GM18520 (cell line): Measurements from ENCODE around the gene DRD3.

Experiments
- ATAC-seq: cut with Tn5 transposase; IDR thresholded peaks from one replicate; pipeline ENCODE4 v1.9.1; 2021; ENCODE audit not compliant: unreplicated experiment

The DRD3 gene

GRCh38 chr3:114178770-114179368, at the start of gene DRD3:
DRD3 (minus strand) TSS chr3:114179052; CDS start chr3:114171992, 7,060 bp downstream.
- no peak for ATAC-seq

GRCh38 chr3:114227076-114227475, 48.2 kb upstream of the DRD3 start:
- ATAC-seq, result no peak

- no peak for ATAC-seq
Observed at GRCh38 chr3:114226313-114226712, 47.5 kb upstream of the DRD3 start.

- peak; percentile 64 for ATAC-seq
Observed at GRCh38 chr3:114223143-114223542, 44.3 kb upstream of the DRD3 start.

- no peak for ATAC-seq
Observed at GRCh38 chr3:114221881-114222264, 43.0 kb upstream of the DRD3 start.

GRCh38 chr3:114221165-114221880, 42.5 kb upstream of the DRD3 start:
- ATAC-seq, result no peak

- no peak for ATAC-seq
Observed at GRCh38 chr3:114219741-114220140, 40.9 kb upstream of the DRD3 start.

- ATAC-seq, result no peak
Observed at GRCh38 chr3:114218578-114219185, 39.8 kb upstream of the DRD3 start.

GRCh38 chr3:114218006-114218405, 39.2 kb upstream of the DRD3 start:
- ATAC-seq, result no peak

GRCh38 chr3:114217266-114217665, 38.4 kb upstream of the DRD3 start:
- ATAC-seq, result no peak

GRCh38 chr3:114216186-114216970, 37.5 kb upstream of the DRD3 start:
- ATAC-seq, result no peak

- ATAC-seq, result peak; percentile 20
Observed at GRCh38 chr3:114214542-114215341, 35.9 kb upstream of the DRD3 start.

GRCh38 chr3:114213627-114214541, 35.0 kb upstream of the DRD3 start:
- peak; percentile 68 for ATAC-seq

GRCh38 chr3:114213292-114213626, 34.4 kb upstream of the DRD3 start:
- ATAC-seq, result no peak

GRCh38 chr3:114212646-114213045, 33.8 kb upstream of the DRD3 start:
- ATAC-seq, result no peak

- peak; percentile 85 for ATAC-seq
Observed at GRCh38 chr3:114207768-114208167, 28.9 kb upstream of the DRD3 start.

- ATAC-seq, result no peak
Observed at GRCh38 chr3:114206342-114206741, 27.5 kb upstream of the DRD3 start.

- ATAC-seq, result no peak
Observed at GRCh38 chr3:114205541-114205940, 26.7 kb upstream of the DRD3 start.

- no peak for ATAC-seq
Observed at GRCh38 chr3:114194750-114195149, 15.9 kb upstream of the DRD3 start.

- no peak for ATAC-seq
Observed at GRCh38 chr3:114192136-114192535, 13.3 kb upstream of the DRD3 start.
